Skin epidermis (tissue), 12 donors: ENCODE results near the gene ENSA.
"Not testable (repeated sequence)": the region's sequence is repeated elsewhere in the genome, so short reads cannot be mapped to it uniquely, and the experiment has no call there.

Source experiments
- H3K27ac ChIP-seq, 21 experiments: fragments of 200-600 bp; sonication (generic) in 11 of 21; one replicate each; pipeline ENCODE4 v1.5.0; 2020; ENCODE audit warnings: mild to moderate bottlenecking in 3 of 21, inconsistent platforms in 2 of 21, moderate library complexity in 2 of 21
- H3K4me3 ChIP-seq, 7 experiments: fragments of 200-600 bp; sonication (generic) in 2 of 7; one replicate each; pipeline ENCODE4 v1.5.0; 2020; ENCODE audit warnings: inconsistent platforms in 2 of 7, mild to moderate bottlenecking in 2 of 7, moderate library complexity in 1 of 7

The ENSA gene

GRCh38 chr1:150624134-150624533, 5.3 kb downstream of the ENSA start:
- not testable (repeated sequence) for H3K4me3 ChIP-seq
- H3K27ac ChIP-seq: peak overlapping the region in 15 of 21 experiments; percentile 20 to 93 (median 63)

DNA sequence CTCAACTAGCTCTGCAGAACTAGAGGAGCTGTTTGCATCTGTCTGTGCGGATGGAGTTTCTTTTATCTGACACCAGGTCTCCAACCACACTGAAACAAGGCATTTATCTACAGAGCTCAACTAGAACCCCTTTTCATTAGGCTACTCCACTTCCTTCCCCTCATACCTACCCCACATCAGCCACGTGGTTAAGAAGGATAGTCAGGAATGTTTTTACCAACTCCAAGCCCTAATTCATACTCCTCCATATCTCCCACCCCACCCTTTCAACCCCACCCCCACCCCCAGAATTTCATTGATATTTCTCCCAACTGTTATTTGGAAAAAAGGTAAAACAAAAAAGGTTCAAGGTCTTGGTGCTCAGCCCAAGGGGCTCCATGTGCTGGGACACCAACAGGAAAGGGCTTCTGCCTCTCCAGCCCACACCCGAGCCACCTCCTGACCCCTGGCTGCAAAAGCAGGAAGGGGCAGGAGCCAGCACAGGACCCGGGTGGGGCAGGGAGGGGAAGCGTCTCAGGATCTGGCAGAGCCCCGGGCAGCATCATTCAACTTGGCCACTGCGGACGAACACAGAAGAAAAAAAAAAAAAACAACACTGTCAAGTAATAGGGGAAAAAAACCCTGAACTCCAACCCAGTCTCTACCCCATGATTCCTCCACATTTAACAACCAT, 7.0 kb downstream of the ENSA start:
- Histone ChIP-seq H3K27ac (peak overlapping the region in 19 of 21 experiments; percentile 35 to 79 (median 54)), H3K4me3 (no peak overlapping the region)

- Histone ChIP-seq H3K4me3 (no peak overlapping the region), H3K27ac (peak overlapping the region in 18 of 21 experiments; percentile 35 to 79 (median 60))
Observed at GRCh38 chr1:150621497-150622302, 7.7 kb downstream of the ENSA start.

DNA sequence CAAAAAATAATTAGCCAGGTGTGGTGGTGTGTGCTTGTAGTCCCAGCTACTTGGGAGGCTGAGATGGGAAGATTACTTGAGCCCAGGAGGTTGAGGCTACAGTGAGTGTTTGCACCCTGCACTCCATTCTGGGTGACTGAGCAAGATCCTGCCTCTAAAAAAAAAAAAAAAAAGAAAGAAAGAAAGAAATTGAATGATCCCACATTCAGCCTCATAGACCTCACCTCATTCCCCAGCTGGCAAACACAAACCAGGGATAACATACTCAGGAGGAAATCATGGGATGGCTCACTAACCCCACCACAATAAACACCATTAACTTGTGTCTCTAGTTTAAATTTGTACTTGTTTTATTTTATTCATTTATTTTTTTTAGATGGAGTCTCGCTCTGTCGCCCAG, 8.5 kb downstream of the ENSA start:
- H3K27ac ChIP-seq: peak overlapping the region in 17 of 21 experiments; percentile 5 to 79 (median 60)
- H3K4me3 ChIP-seq: no peak overlapping the region

DNA sequence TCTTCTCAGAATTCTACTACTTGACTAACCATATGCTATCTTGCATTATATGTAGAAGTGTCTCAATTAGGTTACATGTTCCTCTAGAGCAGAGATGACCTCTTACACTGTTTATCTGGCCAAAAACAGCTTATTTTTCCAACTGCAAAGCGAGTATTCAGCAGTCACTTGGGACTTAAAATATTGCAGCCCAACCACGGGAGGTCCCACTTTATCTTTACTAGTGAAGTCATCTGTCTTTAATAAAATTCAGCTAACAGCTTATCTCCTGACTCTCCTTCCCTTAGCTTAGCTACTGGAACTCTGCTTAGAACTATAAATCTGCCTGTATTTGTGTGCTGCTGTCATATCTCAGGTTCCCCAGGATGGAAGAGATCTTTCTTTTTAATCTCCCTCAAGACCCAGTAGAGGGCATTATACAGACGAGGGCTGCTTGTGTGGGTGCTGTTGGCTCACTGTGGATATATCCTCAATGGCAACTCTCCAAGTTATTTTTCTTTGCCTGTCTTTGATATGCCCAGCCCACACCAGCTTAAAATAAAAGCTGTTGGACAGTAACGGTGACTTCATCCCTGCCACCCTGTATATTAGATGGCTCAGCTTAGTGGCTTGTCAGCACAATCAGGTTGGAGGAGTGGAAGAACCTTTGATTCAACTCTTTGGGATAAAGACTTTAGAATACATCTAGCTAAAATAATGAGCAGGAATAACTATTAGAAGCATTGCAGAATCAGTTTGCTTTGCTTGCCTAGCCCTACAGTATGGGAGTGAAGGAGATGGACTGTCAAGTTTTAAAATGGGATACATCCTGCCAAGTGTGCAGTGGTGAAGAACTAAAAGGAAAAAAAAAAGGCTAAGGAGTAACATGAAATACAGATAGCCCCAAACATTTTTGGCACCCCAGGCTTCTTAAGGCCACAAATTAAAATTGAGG, 9.6 kb downstream of the ENSA start:
- Histone ChIP-seq H3K4me3 (no peak overlapping the region), H3K27ac (peak overlapping the region in 17 of 21 experiments; percentile 5 to 79 (median 65))

GRCh38 chr1:150615346-150616201, 13.8 kb downstream of the ENSA start:
- Histone ChIP-seq H3K4me3 (no peak overlapping the region), H3K27ac (peak overlapping the region in 17 of 21 experiments; percentile 5 to 95 (median 85))

DNA sequence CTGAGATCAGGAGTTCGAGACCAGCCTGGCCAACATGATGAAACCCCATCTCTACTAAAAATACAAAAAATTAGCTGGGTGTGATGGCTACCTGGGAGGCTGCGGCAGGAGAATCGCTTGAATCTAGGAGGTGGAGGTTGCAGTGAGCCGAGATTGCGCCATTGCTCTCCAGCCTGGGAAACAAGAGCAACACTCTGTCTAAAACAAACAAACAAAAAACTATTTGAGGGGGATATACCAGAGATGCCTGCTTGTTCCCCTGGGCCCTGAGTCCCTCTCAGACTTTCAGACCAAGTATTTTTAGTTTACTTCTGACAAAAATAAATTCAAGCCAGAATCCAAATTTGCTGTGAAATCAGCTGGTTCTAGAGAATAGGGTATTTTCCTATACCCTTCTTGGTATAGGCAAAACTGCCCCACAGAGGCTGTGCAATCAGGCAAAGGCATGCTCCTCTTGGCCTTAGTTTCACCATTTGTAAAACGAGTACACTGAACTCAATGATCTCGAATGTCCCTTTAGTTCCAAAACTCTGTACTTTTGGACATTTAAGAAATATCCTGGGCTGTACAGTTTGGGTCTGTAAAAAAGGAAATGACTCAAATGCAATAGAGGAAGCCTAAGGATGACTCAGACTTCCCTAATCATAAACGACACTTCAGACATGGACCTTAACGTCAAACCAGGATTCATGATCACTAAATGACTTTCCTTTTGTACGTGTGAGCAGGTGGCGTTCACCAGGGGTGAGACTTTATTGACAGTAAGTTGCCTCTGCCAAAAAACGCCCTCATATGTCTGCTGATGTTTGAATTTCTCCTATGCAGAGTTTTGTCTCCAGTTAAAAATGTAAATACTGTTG, 16.1 kb downstream of the ENSA start:
- peak overlapping the region; percentile 48 to 95 (median 88) for H3K27ac ChIP-seq
- no peak overlapping the region for H3K4me3 ChIP-seq

DNA sequence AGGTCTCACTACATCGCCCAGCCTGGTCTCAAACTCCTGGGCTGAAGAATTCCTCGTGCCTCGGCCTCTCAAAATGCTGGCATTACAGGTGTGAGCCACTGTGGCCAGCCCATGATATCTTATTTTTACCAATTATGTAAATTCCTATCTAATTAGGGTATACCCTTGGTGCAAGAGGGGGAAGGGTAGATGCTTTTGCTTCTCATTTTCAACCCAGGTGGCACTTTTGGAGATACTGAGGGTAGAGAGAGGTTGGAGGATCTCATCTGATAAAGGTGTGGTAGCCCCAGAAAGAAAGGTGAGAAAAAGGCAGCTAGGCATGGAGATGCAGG, 17.4 kb downstream of the ENSA start:
- Histone ChIP-seq H3K27ac (peak overlapping the region; percentile 48 to 95 (median 88)), H3K4me3 (no peak overlapping the region)

- Histone ChIP-seq H3K4me3 (no peak overlapping the region), H3K27ac (peak overlapping the region; percentile 47 to 94 (median 88))
Observed at GRCh38 chr1:150610576-150610975, 18.8 kb downstream of the ENSA start.

GRCh38 chr1:150609732-150610131, 19.7 kb downstream of the ENSA start:
- Histone ChIP-seq H3K27ac (peak overlapping the region in 20 of 21 experiments; percentile 6 to 94 (median 88)), H3K4me3 (no peak overlapping the region)

- peak overlapping the region in 5 of 21 experiments; percentile 6 to 93 (median 29) for H3K27ac ChIP-seq
- H3K4me3 ChIP-seq: no peak overlapping the region
Observed at GRCh38 chr1:150606463-150607142, 22.8 kb downstream of the ENSA start.

- not testable (repeated sequence) for H3K4me3 ChIP-seq
- H3K27ac ChIP-seq: peak overlapping the region in 13 of 21 experiments; percentile 20 to 93 (median 78)
Observed at GRCh38 chr1:150605451-150605731, 24.0 kb downstream of the ENSA start.

- Histone ChIP-seq H3K27ac (peak overlapping the region; percentile 20 to 93 (median 76)), H3K4me3 (no peak overlapping the region)
Observed at GRCh38 chr1:150604226-150604588, 25.2 kb downstream of the ENSA start.

DNA sequence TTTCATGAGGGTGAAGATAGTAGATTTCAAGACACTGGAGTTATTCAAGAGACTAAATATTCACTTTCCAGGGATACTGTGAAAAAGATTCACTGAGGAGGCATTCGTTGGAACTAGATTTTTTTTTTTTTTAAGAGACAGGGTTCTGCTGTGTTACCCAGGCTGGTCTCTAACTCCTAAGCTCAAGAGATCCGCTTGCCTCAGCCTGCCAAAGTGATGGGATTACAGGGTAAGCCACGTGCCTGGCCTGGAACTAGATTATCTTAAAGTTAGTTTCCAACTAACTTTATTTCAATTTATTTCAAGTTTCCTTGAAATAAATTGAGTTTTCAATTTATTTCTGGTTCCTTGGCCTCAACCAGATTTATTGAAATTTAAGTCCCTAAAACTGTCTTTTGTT, 25.7 kb downstream of the ENSA start:
- no peak overlapping the region for H3K4me3 ChIP-seq
- H3K27ac ChIP-seq: peak overlapping the region in 12 of 21 experiments; percentile 24 to 93 (median 77)

DNA sequence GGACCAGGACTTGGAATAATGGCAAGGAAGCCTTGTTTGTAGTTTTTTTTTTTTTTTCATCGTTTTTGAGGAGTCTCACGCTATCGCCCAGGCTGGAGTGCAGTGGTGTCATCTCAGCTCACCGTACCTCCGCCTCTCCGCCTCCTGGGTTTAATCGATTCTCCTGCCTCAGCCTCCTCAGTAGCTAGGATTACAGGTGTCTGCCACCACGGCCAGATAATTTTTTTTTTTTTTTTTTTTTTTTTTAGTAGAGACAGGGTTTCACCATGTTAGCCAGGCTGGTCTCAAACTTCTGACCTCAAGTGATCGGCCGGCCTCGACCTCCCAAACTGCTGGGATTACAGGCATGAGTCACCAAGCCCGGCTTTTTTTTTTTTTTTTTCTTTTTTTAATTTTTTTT, 27.0 kb downstream of the ENSA start:
- not testable (repeated sequence) for H3K27ac ChIP-seq, H3K4me3 ChIP-seq

DNA sequence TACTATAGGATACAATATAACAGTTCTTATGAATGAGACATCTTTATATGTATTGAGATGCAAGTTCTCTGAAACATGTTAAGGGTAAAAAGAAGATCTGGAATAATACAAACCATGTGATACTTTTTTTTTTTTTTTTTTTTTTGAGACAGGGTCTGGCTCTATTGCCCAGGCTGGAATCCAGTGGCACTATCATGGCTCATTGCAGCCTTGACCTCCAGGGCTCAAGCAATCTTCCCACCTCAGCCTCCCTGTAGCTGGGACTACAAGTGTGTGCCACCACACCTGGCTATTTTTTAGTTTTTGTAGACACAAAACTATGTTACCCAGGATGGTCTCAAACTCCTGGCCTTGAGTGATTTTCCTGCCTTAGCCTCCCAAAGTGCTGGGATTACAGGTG, 27.9 kb downstream of the ENSA start:
- no peak overlapping the region for H3K4me3 ChIP-seq
- no peak overlapping the region for H3K27ac ChIP-seq

DNA sequence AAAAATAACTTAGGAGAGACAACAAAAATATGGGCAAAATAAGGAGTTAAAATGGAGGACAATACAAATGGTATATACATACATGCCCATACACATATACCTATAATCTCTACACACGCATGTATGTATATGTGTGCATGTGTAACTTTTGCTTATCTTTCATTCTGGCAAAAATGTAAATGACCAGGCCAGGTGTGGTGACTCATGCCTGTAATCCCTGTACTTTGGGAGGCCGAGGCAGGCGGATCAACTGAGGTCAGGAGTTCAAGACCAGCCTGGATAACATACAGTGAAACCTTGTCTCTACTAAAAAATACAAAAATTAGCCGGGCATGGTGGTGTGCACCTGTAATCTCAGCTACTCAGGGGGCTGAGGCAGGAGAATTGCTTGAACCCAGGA, 31.1 kb downstream of the ENSA start:
- not testable (repeated sequence) for H3K27ac ChIP-seq, H3K4me3 ChIP-seq

DNA sequence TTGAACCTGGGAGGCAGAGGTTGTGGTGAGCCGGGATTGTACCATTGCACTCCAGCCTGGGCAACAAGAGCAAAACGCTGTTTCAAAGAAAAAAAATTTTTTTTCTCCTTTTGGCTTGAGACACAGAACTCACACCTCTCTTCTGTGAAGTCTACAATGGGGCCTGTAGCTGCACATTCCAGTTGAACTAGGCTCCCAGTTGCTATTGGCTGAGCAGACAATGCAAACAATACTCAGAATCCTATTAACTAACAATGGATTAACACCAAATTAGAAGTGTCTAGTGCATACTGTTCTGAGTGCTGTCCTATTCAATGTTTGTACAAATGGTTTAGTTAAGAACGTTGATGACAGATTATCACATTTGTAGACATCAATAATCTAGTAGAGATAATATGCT, 32.4 kb downstream of the ENSA start:
- no peak overlapping the region for H3K27ac ChIP-seq
- H3K4me3 ChIP-seq: no peak overlapping the region
